HL-60 (cell line): ENCODE measurements around the gene PTPRN2.

Source experiments
- DNase-seq, 2 experiments: peaks; one replicate each; pipeline ENCODE4 v3.0.0-alpha.2; 2010 to 2020; ENCODE audit warnings: low read depth in 1 of 2, low spot score in 1 of 2
- H3K27ac ChIP-seq: fragments of 250-450 bp; sonication (Bioruptor Pico); replicated peaks from 2 replicates; pipeline ENCODE4 v1.5.1; 2020; ENCODE audit warnings: mild to moderate bottlenecking, moderate library complexity
- H3K27me3 ChIP-seq: fragments of 250-450 bp; sonication (Bioruptor Pico); 2 replicates; pipeline ENCODE4 v1.5.1; 2021; ENCODE audit warnings: mild to moderate bottlenecking, moderate library complexity; ENCODE audit not compliant: insufficient read depth, poor library complexity, severe bottlenecking
- H3K4me3 ChIP-seq: replicated peaks from 2 replicates; pipeline ENCODE4 v1.5.1; 2011; ENCODE audit warnings: mild to moderate bottlenecking, control low read depth, low read length; ENCODE audit not compliant: insufficient read depth
- GABPA ChIP-seq: IDR thresholded peaks from 2 replicates; pipeline ENCODE4 v1.6.1; 2012; ENCODE audit warnings: low read depth
- POLR2AphosphoS5 ChIP-seq: IDR thresholded peaks from 2 replicates; pipeline ENCODE4 v1.6.1; 2012; ENCODE audit warnings: low read depth
- SPI1 ChIP-seq: IDR thresholded peaks from 2 replicates; pipeline ENCODE4 v1.6.1; 2012; ENCODE audit warnings: low read depth, mild to moderate bottlenecking, borderline replicate concordance
- TF ChIP-seq, protein P1 (sequence below): IDR thresholded peaks from 2 replicates; pipeline ENCODE4 v1.6.1; 2012; ENCODE audit warnings: low read depth; ENCODE audit not compliant: insufficient replicate concordance
- TF ChIP-seq, protein P2 (sequence below): IDR thresholded peaks from one replicate; pipeline ENCODE4 v1.5.1; 2011; ENCODE audit warnings: low read length, control low read depth, inconsistent platforms; ENCODE audit not compliant: insufficient read depth

PTPRN2 gene

DNA sequence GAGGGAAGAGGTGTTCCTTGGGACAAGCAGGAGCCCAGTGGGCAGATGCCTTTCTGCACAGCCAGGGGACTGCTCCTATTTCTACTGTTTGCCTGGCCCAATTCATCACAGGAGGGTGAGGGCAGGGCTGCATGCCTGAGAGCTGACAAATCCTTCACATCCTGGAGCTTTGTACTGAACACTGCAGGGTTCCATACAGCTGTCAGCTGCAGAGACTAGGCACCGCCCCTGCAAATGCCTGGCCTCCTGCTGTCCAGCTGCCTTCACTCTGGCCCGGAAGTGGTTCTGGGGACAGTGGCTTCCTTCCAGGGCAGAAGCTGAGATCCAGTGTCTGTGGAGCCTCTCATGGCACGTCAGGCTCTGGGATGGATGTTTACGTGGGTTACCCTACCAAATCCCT, 780.1 kb downstream of the PTPRN2 start:
- H3K27ac ChIP-seq, result no peak overlapping the region
- DNase-seq, result no peak
- no peaks in the 10 kb centered on the region for H3K27me3 ChIP-seq

DNA sequence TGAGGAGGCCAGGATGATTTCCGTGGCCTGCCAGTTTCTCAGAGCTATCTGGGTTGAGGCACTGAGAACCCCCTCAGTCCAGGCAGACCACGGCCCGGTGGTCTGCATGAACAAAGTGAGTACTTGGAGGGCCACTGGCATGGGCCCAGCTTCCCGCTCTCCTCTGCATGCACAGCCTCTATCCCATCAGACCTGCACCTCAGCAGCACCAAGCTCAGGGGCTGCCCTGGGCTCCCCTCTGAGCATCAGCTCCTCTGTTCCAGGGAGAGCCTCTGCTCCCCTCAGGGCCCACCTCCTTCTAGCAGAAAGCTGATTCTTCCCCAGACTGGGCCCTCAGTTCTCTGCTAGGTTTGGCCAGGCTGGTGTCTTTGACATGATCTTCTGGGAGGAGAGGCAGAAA, 780.9 kb downstream of the PTPRN2 start:
- no peak for TF ChIP-seq SPI1
- TF ChIP-seq GABPA, result no peak
- TF ChIP-seq, protein P1, sequence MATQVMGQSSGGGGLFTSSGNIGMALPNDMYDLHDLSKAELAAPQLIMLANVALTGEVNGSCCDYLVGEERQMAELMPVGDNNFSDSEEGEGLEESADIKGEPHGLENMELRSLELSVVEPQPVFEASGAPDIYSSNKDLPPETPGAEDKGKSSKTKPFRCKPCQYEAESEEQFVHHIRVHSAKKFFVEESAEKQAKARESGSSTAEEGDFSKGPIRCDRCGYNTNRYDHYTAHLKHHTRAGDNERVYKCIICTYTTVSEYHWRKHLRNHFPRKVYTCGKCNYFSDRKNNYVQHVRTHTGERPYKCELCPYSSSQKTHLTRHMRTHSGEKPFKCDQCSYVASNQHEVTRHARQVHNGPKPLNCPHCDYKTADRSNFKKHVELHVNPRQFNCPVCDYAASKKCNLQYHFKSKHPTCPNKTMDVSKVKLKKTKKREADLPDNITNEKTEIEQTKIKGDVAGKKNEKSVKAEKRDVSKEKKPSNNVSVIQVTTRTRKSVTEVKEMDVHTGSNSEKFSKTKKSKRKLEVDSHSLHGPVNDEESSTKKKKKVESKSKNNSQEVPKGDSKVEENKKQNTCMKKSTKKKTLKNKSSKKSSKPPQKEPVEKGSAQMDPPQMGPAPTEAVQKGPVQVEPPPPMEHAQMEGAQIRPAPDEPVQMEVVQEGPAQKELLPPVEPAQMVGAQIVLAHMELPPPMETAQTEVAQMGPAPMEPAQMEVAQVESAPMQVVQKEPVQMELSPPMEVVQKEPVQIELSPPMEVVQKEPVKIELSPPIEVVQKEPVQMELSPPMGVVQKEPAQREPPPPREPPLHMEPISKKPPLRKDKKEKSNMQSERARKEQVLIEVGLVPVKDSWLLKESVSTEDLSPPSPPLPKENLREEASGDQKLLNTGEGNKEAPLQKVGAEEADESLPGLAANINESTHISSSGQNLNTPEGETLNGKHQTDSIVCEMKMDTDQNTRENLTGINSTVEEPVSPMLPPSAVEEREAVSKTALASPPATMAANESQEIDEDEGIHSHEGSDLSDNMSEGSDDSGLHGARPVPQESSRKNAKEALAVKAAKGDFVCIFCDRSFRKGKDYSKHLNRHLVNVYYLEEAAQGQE, result no peak
- TF ChIP-seq, protein P2, sequence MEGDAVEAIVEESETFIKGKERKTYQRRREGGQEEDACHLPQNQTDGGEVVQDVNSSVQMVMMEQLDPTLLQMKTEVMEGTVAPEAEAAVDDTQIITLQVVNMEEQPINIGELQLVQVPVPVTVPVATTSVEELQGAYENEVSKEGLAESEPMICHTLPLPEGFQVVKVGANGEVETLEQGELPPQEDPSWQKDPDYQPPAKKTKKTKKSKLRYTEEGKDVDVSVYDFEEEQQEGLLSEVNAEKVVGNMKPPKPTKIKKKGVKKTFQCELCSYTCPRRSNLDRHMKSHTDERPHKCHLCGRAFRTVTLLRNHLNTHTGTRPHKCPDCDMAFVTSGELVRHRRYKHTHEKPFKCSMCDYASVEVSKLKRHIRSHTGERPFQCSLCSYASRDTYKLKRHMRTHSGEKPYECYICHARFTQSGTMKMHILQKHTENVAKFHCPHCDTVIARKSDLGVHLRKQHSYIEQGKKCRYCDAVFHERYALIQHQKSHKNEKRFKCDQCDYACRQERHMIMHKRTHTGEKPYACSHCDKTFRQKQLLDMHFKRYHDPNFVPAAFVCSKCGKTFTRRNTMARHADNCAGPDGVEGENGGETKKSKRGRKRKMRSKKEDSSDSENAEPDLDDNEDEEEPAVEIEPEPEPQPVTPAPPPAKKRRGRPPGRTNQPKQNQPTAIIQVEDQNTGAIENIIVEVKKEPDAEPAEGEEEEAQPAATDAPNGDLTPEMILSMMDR, result no peak
- TF ChIP-seq POLR2AphosphoS5, result no peak
- Histone ChIP-seq H3K27ac (no peak overlapping the region), H3K27me3 (no peaks in the 10 kb centered on the region), H3K4me3 (no peak overlapping the region)
- no peak for DNase-seq

More for the DNA sequence above, 780.1 kb downstream of the PTPRN2 start:
- TF ChIP-seq POLR2AphosphoS5, result no peak
- no peak overlapping the region for H3K4me3 ChIP-seq

DNA sequence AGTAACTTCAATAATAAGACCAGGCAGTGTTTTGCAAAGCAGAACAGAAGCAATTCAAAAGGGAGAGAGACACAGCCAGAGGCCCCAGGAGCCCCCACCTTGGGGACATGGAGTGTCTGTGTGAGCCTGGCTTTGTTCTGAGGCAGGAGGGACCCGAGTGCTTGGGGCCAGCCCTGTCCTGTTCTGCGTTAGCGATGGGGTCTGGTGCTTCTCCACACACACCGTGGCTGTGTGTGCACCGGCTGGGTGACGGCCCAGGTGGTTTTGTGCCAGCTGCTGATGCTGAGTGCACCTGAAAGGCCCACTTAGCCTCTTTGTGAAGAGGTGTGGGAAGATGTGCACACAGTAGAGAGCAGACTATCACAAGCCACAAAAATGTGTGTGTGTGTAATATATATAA, 781.9 kb downstream of the PTPRN2 start:
- Histone ChIP-seq H3K4me3 (no peak overlapping the region), H3K27ac (no peak overlapping the region), H3K27me3 (no peaks in the 10 kb centered on the region)
- TF ChIP-seq, protein P1, result no peak
- TF ChIP-seq GABPA (no peak), POLR2AphosphoS5 (no peak), SPI1 (no peak)
- TF ChIP-seq, protein P2, result no peak
- no peak for DNase-seq

DNA sequence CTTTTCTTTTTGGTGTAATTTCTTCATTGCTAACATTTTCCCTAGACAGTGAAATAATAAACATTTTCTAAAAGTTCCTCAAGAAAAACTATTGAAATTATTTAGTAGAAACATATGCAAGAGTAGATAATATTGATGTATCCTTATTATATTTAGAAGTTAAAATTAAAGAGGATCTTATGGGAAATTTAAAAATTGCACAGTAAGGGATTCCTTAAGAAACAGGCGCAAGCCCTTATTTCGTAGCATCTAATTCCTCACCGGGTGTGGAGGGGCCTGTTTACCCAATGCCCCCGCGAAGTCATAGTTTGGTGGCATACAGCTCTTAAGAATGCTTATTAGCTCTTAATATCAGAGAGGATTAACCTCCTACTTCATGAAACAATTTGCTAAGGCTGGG, 783.7 kb downstream of the PTPRN2 start:
- H3K27me3 ChIP-seq, result no peaks in the 10 kb centered on the region
- no peak for TF ChIP-seq POLR2AphosphoS5
- TF ChIP-seq GABPA, result no peak
- TF ChIP-seq, protein P1, result no peak
- TF ChIP-seq, protein P2, result no peak
- no peak for TF ChIP-seq SPI1
- no peak for DNase-seq
- H3K27ac ChIP-seq, result no peak overlapping the region
- no peak overlapping the region for H3K4me3 ChIP-seq
